Activated T-cell treated with anti-CD3 and anti-CD28 coated beads for 1 hour (primary cell): Measurements from ENCODE around the gene BCAS4.
"Not testable (repeated sequence)": the region's sequence is repeated elsewhere in the genome, so short reads cannot be mapped to it uniquely, and the experiment has no call there.

ENCODE experiments used
- DNase-seq: peaks from one replicate; pipeline ENCODE4 v3.0.0-alpha.2; 2020; ENCODE audit warnings: low read depth

Gene BCAS4

GRCh38 chr20:50876063-50876685 lies 81.3 kb downstream of the BCAS4 start:
- DNase-seq = no peak

- DNase-seq = no peak
Observed at GRCh38 chr20:50876816-50877215, 82.0 kb downstream of the BCAS4 start.

GRCh38 chr20:50877232-50877743 lies 82.4 kb downstream of the BCAS4 start:
- DNase-seq = no peak

- no peak for DNase-seq
Observed at GRCh38 chr20:50879649-50880550, 85.0 kb downstream of the BCAS4 start.

GRCh38 chr20:50881759-50882424 lies 87.0 kb downstream of the BCAS4 start:
- DNase-seq = not testable (repeated sequence)

- no peak for DNase-seq
Observed at GRCh38 chr20:50883856-50884255, 89.0 kb downstream of the BCAS4 start.

GRCh38 chr20:50885068-50885467 lies 90.2 kb downstream of the BCAS4 start:
- no peak for DNase-seq

GRCh38 chr20:50885781-50886180 lies 90.9 kb downstream of the BCAS4 start:
- DNase-seq = no peak

- DNase-seq = no peak
Observed at GRCh38 chr20:50886184-50886790, 91.4 kb downstream of the BCAS4 start.

- no peak for DNase-seq
Observed at GRCh38 chr20:50887576-50887975, 92.7 kb downstream of the BCAS4 start.

GRCh38 chr20:50891138-50891537 lies 96.3 kb downstream of the BCAS4 start:
- no peak for DNase-seq

GRCh38 chr20:50892394-50892793 lies 97.5 kb downstream of the BCAS4 start:
- DNase-seq = no peak

GRCh38 chr20:50893620-50894019 lies 98.8 kb downstream of the BCAS4 start:
- DNase-seq = no peak

- no peak for DNase-seq
Observed at GRCh38 chr20:50895111-50895830, 100.4 kb downstream of the BCAS4 start.

- no peak for DNase-seq
Observed at GRCh38 chr20:50898475-50898874, 103.6 kb downstream of the BCAS4 start.

GRCh38 chr20:50900261-50900660 lies 105.4 kb downstream of the BCAS4 start:
- no peak for DNase-seq

- DNase-seq = no peak
Observed at GRCh38 chr20:50901301-50901700, 106.4 kb downstream of the BCAS4 start.

- DNase-seq = no peak
Observed at GRCh38 chr20:50903353-50904051, 108.6 kb downstream of the BCAS4 start.

- DNase-seq = no peak
Observed at GRCh38 chr20:50904067-50904570, 109.3 kb downstream of the BCAS4 start.

- DNase-seq = no peak
Observed at GRCh38 chr20:50909413-50909812, 114.6 kb downstream of the BCAS4 start.

- DNase-seq = no peak
Observed at GRCh38 chr20:50911030-50911429, 116.2 kb downstream of the BCAS4 start.
